GM12878 (cell line): ENCODE measurements around the gene ASPG.

Experiments
- ATF2 ChIP-seq: IDR thresholded peaks from 2 replicates; pipeline ENCODE4 v1.6.1; 2012; ENCODE audit warnings: low read length, inconsistent platforms
- CREB1 ChIP-seq: IDR thresholded peaks from 2 replicates; pipeline ENCODE4 v1.6.1; 2012; ENCODE audit warnings: low read depth, mild to moderate bottlenecking, inconsistent platforms
- CTCF ChIP-seq, 3 experiments: IDR thresholded peaks in 2 of 3; conservative IDR thresholded peaks in 1 of 3; 2 replicates each; pipeline ENCODE4 v1.5.1; 2011; ENCODE audit warnings: low read depth in 3 of 3, low read length in 3 of 3, mild to moderate bottlenecking in 3 of 3, control low read depth in 2 of 3, moderate library complexity in 2 of 3, inconsistent platforms in 1 of 3, mixed read lengths in 1 of 3; ENCODE audit not compliant: control insufficient read depth in 2 of 3, insufficient read depth in 1 of 3; ENCODE audit errors: extremely low read depth in 1 of 3
- EP300 ChIP-seq, 2 experiments: fragments of 150-350 bp in 1 of 2; IDR thresholded peaks; 2 replicates each; pipeline ENCODE4 v1.6.1; 2011 to 2012; ENCODE audit warnings: low read depth in 2 of 2, low read length in 2 of 2, borderline replicate concordance in 1 of 2, improper control_type of control experiment in 1 of 2, inconsistent platforms in 1 of 2; ENCODE audit not compliant: control insufficient read depth in 1 of 2
- JUNB ChIP-seq: IDR thresholded peaks from 2 replicates; pipeline ENCODE4 v1.6.1; 2016; ENCODE audit warnings: antibody characterized with exemption, mild to moderate bottlenecking
- KAT2A ChIP-seq: conservative IDR thresholded peaks from 2 replicates; pipeline ENCODE4 v1.6.1; 2011; ENCODE audit warnings: low read depth, low read length; ENCODE audit not compliant: control insufficient read depth
- LARP7 ChIP-seq: fragments of 450-650 bp; IDR thresholded peaks from 2 replicates; pipeline ENCODE4 v1.6.1; 2017; ENCODE audit warnings: mild to moderate bottlenecking
- MAX ChIP-seq: IDR thresholded peaks from 2 replicates; pipeline ENCODE4 v1.6.1; 2012; ENCODE audit warnings: low read depth, low read length, improper control_type of control experiment
- POLR2A ChIP-seq: IDR thresholded peaks from 2 replicates; pipeline ENCODE4 v1.6.1; 2011; ENCODE audit warnings: low read depth, mild to moderate bottlenecking, low read length
- POLR2AphosphoS5 ChIP-seq: IDR thresholded peaks from 2 replicates; pipeline ENCODE4 v1.6.1; 2011; ENCODE audit warnings: mild to moderate bottlenecking, low read length, inconsistent platforms
- SMARCA5 ChIP-seq: fragments of 450-650 bp; IDR thresholded peaks from 2 replicates; pipeline ENCODE4 v1.6.1; 2017; ENCODE audit warnings: mild to moderate bottlenecking
- SP1 ChIP-seq: IDR thresholded peaks from one replicate; pipeline ENCODE4 v1.6.1; 2011; ENCODE audit warnings: low read depth, low read length
- SRF ChIP-seq, 2 experiments: IDR thresholded peaks; 2 replicates each; pipeline ENCODE4 v1.6.1; 2011; ENCODE audit warnings: low read depth in 2 of 2, low read length in 2 of 2, mild to moderate bottlenecking in 1 of 2, moderate library complexity in 1 of 2
- TCF12 ChIP-seq: IDR thresholded peaks from 2 replicates; pipeline ENCODE4 v1.6.1; 2011; ENCODE audit warnings: low read depth, mild to moderate bottlenecking, low read length

- no peak for TF ChIP-seq TCF12
- TF ChIP-seq SMARCA5 = no peak
- TF ChIP-seq ATF2 = no peak
- no peak for TF ChIP-seq CTCF (IDR thresholded peaks at IDR 0.05 in 2 of 3, conservative IDR thresholded peaks at IDR 0.05 in 1 of 3; ENCODE audit: control insufficient read depth in 2 of 3, extremely low read depth in 1 of 3, insufficient read depth in 1 of 3, low read depth in 3 of 3, low read length in 3 of 3)
- no peak for TF ChIP-seq JUNB
- no peak for TF ChIP-seq LARP7
- TF ChIP-seq CREB1 = no peak
- TF ChIP-seq POLR2A = no peak
- TF ChIP-seq MAX = no peak
- TF ChIP-seq KAT2A = no peak
- TF ChIP-seq POLR2AphosphoS5 = no peak
- TF ChIP-seq SRF (IDR thresholded peaks at IDR 0.05; ENCODE audit: low read depth in 2 of 2, low read length in 2 of 2) = no peak
- no peak for TF ChIP-seq EP300 (IDR thresholded peaks at IDR 0.05; ENCODE audit: borderline replicate concordance in 1 of 2, control insufficient read depth in 1 of 2, low read depth in 2 of 2, low read length in 2 of 2)
- no peak for TF ChIP-seq SP1
These were observed 26.0 kb downstream of the ASPG start for GRCh38 chr14:104111301-104112112.
